HL-60 (cell line): ENCODE results near the gene CNGB1.

Experiments used
- GABPA ChIP-seq: IDR thresholded peaks from 2 replicates; pipeline ENCODE4 v1.6.1; 2012; ENCODE audit warnings: low read depth
- POLR2AphosphoS5 ChIP-seq: IDR thresholded peaks from 2 replicates; pipeline ENCODE4 v1.6.1; 2012; ENCODE audit warnings: low read depth
- REST ChIP-seq: IDR thresholded peaks from 2 replicates; pipeline ENCODE4 v1.6.1; 2012; ENCODE audit warnings: low read depth; ENCODE audit not compliant: insufficient replicate concordance
- SPI1 ChIP-seq: IDR thresholded peaks from 2 replicates; pipeline ENCODE4 v1.6.1; 2012; ENCODE audit warnings: low read depth, mild to moderate bottlenecking, borderline replicate concordance
- TF ChIP-seq, protein P1 (sequence below): IDR thresholded peaks from one replicate; pipeline ENCODE4 v1.5.1; 2011; ENCODE audit warnings: low read length, control low read depth, inconsistent platforms; ENCODE audit not compliant: insufficient read depth

DNA sequence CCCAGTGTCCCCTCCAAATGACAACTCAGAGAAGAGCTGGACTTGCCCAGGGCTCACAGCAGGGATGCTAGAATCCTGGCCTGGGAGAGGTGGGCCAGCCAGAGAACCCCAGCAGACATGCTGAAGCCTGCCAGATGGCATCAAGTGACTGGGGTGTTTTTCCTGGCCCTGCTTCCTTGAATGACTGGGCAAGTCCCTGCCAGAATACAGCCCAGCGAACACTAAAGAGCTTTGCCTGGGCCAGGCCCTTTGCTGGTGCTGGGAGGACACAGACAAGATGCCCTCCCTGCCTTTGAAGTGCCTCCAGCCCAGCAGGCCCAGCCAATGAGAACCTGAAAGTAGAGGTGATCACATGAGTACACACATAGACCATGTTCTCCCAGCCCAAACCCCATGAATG is 18.0 kb upstream of the CNGB1 start:
- TF ChIP-seq, protein P1, sequence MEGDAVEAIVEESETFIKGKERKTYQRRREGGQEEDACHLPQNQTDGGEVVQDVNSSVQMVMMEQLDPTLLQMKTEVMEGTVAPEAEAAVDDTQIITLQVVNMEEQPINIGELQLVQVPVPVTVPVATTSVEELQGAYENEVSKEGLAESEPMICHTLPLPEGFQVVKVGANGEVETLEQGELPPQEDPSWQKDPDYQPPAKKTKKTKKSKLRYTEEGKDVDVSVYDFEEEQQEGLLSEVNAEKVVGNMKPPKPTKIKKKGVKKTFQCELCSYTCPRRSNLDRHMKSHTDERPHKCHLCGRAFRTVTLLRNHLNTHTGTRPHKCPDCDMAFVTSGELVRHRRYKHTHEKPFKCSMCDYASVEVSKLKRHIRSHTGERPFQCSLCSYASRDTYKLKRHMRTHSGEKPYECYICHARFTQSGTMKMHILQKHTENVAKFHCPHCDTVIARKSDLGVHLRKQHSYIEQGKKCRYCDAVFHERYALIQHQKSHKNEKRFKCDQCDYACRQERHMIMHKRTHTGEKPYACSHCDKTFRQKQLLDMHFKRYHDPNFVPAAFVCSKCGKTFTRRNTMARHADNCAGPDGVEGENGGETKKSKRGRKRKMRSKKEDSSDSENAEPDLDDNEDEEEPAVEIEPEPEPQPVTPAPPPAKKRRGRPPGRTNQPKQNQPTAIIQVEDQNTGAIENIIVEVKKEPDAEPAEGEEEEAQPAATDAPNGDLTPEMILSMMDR, result no peak
- TF ChIP-seq REST (no peak), POLR2AphosphoS5 (no peak), GABPA (no peak), SPI1 (no peak)
